HG03521 (cell line): ENCODE results near the gene SH3BP5.
A peak's percentile ranks its signal among the peaks of the same experiment; 100 is the strongest.

ENCODE experiments used
- ATAC-seq: cut with Tn5 transposase; IDR thresholded peaks from one replicate; pipeline ENCODE4 v1.9.1; 2021; ENCODE audit warnings: mild to moderate bottlenecking, moderate library complexity; ENCODE audit not compliant: unreplicated experiment

Gene SH3BP5

GRCh38 chr3:15347737-15348110 is 15.3 kb upstream of the SH3BP5 start:
- ATAC-seq: no peak

DNA sequence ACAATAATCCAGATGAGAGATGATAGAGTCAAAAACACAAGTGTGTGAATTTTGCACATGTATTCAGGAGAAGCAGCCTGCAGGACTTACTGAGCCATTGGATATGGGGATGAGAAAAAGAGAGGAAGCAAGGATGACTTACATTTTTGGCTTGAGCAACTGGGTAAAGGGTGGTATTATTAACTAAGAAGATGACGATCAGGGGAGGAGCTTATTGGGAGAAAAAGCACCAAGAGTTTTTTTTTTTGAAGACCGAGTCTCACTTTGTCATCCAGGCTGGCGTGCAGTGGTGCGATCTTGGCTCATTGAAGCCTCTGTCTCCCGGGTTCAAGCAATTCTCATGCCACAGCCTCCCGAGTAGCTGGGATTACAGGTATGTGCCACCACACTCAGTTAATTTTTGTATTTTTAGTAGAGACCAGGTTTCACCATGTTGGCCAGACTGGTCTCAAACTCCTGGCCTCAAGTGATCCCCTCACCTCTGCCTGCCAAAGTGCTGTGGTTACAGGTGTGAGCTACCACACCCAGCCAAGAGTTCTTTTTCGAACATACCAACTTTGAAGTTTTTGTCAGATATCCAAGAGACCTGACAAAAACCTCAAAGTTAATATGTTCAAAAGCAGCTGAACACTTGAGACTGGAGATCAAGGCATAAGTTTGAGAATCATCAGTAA is 14.8 kb upstream of the SH3BP5 start:
- ATAC-seq: no peak

GRCh38 chr3:15346516-15346915 is 14.1 kb upstream of the SH3BP5 start:
- ATAC-seq: no peak

- peak; percentile 84 for ATAC-seq
Measured at GRCh38 chr3:15345608-15346137, 13.3 kb upstream of the SH3BP5 start.

DNA sequence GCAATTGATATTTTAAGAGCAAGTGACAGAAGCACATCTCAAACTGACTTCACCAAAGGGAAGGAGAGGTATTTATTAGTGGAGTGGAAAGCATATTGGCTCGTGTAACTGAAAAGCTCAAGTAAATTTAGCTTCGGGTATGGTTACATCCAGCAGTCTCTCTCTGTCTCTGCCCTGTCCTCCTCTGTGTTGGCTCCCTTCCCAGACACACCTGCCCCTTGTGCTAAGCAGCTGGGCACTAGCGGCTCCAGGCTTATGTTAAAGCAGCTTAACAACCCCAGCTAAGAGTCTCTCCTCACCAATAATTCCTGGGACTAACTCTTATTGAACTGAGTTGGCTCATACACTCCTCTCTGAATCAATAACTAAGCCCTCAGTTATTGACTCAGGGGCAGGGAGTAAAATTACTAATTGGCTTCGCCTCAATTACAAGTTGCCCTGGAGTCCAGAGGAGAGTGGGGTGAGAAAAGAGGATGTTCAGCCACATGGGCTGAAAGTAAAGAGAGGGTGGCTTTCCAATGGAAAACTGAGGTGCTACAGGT is 12.8 kb upstream of the SH3BP5 start:
- ATAC-seq: peak; percentile 27

- no peak for ATAC-seq
Measured at GRCh38 chr3:15342945-15343344, 10.6 kb upstream of the SH3BP5 start.

DNA sequence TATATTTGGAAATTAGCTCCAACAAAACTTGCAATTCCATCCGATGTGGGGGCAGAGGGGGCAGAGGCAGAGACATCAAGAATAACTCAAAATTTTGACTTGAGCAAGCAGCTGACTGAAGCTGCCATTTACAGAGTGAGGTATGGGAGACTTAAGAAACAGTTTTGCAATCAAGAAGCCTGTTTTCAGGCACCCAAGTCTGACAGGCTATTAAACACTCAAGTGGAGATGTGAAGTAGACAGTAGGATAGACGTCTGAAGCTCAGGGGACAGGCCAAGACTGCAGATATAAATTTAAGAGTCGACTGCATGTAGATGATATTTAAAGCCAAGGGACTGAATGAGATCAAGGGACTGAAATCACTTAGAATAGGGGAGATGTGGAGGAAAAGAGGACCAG is 9.9 kb upstream of the SH3BP5 start:
- ATAC-seq: no peak

- ATAC-seq: no peak
Measured at GRCh38 chr3:15341030-15341726, 8.8 kb upstream of the SH3BP5 start.

- ATAC-seq: no peak
Measured at GRCh38 chr3:15339786-15340215, 7.4 kb upstream of the SH3BP5 start.

GRCh38 chr3:15339001-15339400 is 6.6 kb upstream of the SH3BP5 start:
- no peak for ATAC-seq

- ATAC-seq: no peak
Measured at GRCh38 chr3:15337963-15338362, 5.6 kb upstream of the SH3BP5 start.

DNA sequence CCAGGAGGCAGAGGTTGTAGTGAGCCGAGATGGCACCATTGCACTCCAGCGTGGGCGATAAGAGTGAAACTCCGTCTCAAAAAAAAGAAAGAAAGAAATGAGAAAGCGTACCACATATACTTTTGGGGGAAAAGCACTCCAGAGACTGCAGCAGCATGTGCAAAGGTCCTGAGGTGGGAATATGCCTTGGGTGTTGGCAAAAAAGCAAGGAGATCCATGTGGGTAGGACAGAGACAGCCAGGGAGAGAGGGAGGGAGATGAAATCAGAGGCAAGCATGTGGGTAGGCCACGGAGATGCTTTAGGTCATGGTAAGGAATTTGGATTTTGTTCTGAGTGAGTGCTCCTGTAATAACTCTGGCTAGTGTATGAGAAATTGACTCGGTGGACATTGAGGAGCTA is 3.7 kb upstream of the SH3BP5 start:
- no peak for ATAC-seq

GRCh38 chr3:15333956-15334263 is 1.5 kb upstream of the SH3BP5 start:
- no peak for ATAC-seq

DNA sequence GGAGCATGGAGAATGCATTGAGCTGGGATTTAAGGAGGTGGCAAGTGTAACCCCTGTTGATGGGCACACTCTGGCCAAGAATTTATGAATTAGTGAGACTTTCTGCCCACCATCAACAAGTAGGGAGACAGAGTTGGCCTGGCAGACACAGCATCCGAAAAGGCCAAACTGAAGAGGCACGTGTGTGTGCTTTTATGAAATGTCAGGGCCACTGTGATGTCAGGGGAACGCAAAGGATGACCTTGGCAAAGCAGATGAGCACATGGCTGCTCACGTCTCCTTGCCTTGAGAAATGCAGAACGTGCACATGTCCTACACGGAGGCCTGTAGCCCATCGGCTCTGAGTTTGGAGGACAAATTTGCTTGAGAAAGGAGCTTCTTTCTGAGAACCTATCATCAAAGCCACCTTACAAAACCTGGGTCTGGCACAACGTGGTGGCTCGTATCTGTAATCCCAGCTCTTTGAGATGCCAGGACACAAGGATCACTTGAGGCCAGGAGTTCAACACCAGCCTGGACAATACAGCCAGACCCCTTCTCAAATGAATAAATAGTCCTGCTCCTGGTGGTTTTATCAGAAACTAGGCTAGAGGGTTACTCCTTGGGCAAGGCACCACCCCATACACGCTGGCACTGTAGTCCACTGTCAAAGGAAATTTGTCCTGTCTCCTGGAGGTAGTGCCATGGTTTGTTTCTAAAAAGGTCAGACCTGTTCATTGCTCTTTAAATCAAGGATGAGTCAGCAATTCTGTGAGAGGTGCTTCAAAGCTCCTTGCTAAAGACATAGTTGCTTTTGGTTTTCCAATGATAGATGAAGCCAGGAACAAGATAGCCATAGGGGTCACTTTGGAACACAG is 941 bp upstream of the SH3BP5 start:
- ATAC-seq: no peak

DNA sequence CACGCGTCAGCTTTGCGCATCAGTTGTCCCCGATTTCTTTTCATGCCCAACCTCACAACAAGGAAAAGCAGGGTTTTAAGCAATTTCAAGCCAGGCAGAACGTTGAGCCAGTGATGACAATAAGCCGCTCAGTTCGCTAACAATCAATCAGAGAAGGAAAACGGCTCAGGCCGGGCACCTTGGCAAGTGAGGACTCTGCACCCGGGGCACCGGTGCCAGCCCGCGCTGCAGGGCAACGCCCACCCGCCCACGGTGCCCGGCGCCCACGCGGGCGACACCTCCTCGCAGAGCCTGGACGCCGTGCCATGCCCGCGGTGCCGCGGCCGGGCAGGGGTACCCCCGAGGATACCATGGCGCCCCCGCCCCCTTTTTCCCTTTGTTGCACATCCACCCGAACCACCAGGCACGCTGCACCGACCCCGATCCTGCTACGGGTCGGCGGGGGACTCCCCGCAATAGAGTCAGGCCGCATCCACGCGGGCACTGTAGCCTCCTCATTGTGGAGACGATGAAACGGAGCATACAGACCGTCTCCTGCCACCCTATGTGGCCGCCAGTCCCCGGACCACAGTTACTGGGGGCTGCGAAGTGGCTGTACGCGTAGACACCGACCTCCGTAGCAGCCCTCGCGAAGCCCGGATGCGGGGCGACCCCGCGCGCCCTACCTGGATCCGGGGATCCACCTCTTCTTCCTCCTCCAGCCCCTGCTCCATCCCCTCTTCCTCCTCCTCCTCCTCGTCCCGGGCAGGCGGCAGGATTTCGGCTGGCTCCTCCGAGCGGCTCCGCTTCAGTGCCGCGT is 581 bp downstream of the SH3BP5 start:
- peak; percentile 24 for ATAC-seq

DNA sequence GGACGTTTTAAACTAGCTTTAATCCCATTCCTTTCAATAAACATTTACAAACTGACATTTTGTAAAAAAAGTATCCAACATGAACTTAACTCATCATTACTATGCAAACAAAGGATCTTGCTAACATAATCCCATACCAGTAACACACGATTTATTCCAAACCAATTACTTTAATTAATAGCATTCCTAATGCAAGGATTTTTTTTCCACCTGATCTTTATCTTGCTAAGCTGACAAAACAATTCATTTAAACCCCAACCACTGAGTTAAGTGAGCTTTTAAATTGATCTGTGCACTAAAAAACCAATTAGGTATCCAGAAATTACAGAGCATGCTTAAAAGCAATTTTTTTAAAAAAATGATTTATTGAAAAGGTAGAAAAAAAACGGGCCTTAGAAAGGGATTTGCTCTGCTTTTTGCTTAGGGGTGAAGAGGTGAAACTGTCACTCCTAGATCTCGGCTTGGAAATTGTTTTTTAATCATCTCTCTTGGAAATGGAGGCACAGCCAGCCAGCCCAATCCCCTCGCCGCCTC is 1.2 kb downstream of the SH3BP5 start:
- no peak for ATAC-seq

GRCh38 chr3:15330031-15330596 is 2.3 kb downstream of the SH3BP5 start:
- ATAC-seq: no peak

- no peak for ATAC-seq
Measured at GRCh38 chr3:15329046-15330005, 3.1 kb downstream of the SH3BP5 start.

DNA sequence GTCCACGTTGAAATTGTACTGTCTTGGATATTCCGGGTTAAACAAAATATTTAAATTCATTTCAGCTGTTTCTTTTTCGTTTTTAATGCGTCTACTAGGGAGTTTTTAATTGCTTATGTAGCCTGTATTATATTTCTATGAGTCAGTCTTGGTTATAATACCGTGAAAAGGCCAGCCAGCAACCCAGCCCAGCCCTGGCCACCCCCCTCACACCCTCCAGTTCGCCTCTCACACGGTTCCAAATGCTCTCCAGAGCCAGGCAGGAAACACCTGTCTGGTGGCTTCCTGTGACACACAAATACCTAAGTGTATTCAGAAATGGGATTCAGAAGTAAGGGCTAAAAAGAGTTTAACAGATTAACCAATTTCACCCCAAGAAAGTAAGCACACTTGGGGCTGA is 4.4 kb downstream of the SH3BP5 start:
- no peak for ATAC-seq
